Measurements from ENCODE around the gene RIN3.

DNA sequence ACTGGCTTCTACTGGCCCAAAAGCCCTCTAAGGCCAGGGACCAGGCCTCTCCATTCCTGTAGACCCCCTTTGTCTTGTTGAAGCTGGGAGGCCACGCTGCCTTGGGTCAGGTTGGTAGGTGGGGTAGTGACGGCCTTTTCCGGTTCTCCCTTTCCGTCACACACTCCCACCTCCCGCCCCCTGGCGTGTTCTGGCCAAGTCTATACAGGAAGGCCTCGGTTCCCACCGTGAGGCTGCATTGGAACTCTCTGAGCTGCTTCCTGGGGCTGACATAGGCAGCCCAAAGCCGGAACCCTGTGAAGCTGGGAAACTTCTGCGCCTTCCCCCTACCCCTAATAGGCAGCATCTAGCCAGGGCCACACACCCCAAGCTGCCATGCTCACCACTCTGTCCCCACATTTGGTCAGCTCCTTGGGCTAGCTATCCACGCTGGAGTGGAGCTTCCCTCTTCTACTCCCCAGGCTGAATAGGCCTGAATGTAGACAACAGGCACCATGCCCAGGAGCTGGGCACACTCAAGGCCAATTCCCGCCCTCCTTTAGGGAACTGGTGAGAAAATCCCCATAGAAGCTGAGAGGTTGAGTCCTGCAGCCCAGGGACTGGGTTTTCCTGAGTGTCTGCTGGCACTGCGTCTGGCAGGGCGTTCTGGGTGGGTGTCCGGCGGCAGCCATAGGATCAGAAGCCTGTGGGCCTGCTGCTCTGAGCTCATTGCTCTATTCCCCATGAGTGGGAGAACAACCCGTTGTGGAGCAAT, 35.7 kb downstream of the RIN3 start:
- TF ChIP-seq, protein P1, sequence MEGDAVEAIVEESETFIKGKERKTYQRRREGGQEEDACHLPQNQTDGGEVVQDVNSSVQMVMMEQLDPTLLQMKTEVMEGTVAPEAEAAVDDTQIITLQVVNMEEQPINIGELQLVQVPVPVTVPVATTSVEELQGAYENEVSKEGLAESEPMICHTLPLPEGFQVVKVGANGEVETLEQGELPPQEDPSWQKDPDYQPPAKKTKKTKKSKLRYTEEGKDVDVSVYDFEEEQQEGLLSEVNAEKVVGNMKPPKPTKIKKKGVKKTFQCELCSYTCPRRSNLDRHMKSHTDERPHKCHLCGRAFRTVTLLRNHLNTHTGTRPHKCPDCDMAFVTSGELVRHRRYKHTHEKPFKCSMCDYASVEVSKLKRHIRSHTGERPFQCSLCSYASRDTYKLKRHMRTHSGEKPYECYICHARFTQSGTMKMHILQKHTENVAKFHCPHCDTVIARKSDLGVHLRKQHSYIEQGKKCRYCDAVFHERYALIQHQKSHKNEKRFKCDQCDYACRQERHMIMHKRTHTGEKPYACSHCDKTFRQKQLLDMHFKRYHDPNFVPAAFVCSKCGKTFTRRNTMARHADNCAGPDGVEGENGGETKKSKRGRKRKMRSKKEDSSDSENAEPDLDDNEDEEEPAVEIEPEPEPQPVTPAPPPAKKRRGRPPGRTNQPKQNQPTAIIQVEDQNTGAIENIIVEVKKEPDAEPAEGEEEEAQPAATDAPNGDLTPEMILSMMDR (IDR thresholded peaks at IDR 0.05) = no peak
- no peak for TF ChIP-seq POLR2A (IDR thresholded peaks at IDR 0.05)
